Activated naive CD4-positive, alpha-beta T cell treated with anti-CD3 and anti-CD28 coated beads, Interleukin-2, amount 10 ng/mL, durations not matched to agents 7 days and 5 days (primary cell): ENCODE data around the gene MT1B.
"Not testable (repeated sequence)": the region's sequence is repeated elsewhere in the genome, so short reads cannot be mapped to it uniquely, and the experiment has no call there.

Experiments
- CTCF ChIA-PET: fragments of 350-600 bp; sonication (Branson Sonifier 250); formaldehyde crosslinking; loops from one replicate; lab custom pipeline; 2021; ENCODE audit warnings: antibody characterized with exemption; lab: Charles Lee
- DNase-seq: peaks from one replicate; pipeline ENCODE4 v3.0.0-alpha.2; 2020
- H3K27ac Mint-ChIP-seq: one replicate; pipeline ENCODE4 v1.8.0; 2021; ENCODE audit warnings: mild to moderate bottlenecking, moderate library complexity, mixed read lengths
- H3K27me3 Mint-ChIP-seq: one replicate; pipeline ENCODE4 v1.8.0; 2021; ENCODE audit warnings: mild to moderate bottlenecking, mixed read lengths
- H3K36me3 Mint-ChIP-seq: one replicate; pipeline ENCODE4 v1.8.0; 2021; ENCODE audit warnings: mixed read lengths
- H3K4me1 Mint-ChIP-seq: one replicate; pipeline ENCODE4 v1.8.0; 2021; ENCODE audit warnings: mixed read lengths
- H3K4me3 Mint-ChIP-seq: one replicate; pipeline ENCODE4 v1.8.0; 2021; ENCODE audit warnings: mild to moderate bottlenecking, moderate library complexity, mixed read lengths
- H3K9me3 Mint-ChIP-seq: one replicate; pipeline ENCODE4 v1.8.0; 2021; ENCODE audit warnings: mixed read lengths

Gene MT1B

DNA sequence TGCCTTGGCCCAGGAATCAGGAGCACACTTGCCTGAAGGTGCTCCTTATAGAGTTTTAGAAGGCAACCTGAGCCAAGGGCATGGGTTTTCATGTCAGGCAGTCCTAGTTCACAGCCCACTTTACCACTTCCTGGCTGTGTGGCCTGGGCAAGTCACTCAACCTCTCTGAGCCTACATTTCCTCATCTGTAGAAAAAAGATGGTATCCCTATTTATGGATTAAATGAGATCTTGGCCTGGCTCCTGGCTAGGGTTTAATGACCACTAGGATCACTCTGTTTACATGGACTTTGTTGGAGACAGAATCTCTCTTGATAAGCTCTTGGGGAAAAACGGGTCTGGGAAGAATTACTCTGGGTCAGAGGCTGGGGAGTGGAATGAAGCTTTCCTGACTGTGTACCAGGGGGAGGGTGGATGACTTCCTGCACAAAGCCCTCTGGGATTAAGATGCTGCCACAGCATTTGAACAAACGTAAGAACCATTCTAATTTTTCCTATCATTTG is 41.0 kb upstream of the MT1B start:
- Mint-ChIP-seq H3K27ac (peak overlapping the region; percentile 93), H3K36me3 (peaks cover 1% of the 10 kb centered on the region), H3K27me3 (no peaks in the 10 kb centered on the region), H3K4me3 (peak overlapping the region; percentile 38), H3K4me1 (peaks cover 48% of the 10 kb centered on the region), H3K9me3 (no peaks in the 10 kb centered on the region)
- no peak for DNase-seq
- CTCF ChIA-PET, result interaction anchor here (1.2 to 2.1 kb wide), 2 partner anchors 10 to 91 kb away, joined by 4 to 6 read pairs; no protein-coding TSS in a partner anchor

GRCh38 chr16:56611281-56611833 is 40.3 kb upstream of the MT1B start:
- no peak for DNase-seq

GRCh38 chr16:56613706-56614105 is 38.0 kb upstream of the MT1B start:
- Mint-ChIP-seq H3K9me3 (no peaks in the 10 kb centered on the region), H3K4me1 (peaks cover 47% of the 10 kb centered on the region), H3K27me3 (peaks cover 22% of the 10 kb centered on the region), H3K4me3 (no peak overlapping the region), H3K36me3 (peaks cover 1% of the 10 kb centered on the region), H3K27ac (no peak overlapping the region)
- CTCF ChIA-PET, result interaction anchor here (1.2 kb wide), 1 partner anchor 10 kb away, joined by 4 read pairs; no protein-coding TSS in a partner anchor
- no peak for DNase-seq

More at GRCh38 chr16:56611281-56611833, 40.3 kb upstream of the MT1B start:
- H3K9me3 Mint-ChIP-seq, result no peaks in the 10 kb centered on the region
- no peak overlapping the region for H3K4me3 Mint-ChIP-seq
- CTCF ChIA-PET, result interaction anchor here (1.2 to 2.1 kb wide), 2 partner anchors 11 to 91 kb away, joined by 4 to 6 read pairs; no protein-coding TSS in a partner anchor
- peaks cover 1% of the 10 kb centered on the region for H3K36me3 Mint-ChIP-seq
- H3K27me3 Mint-ChIP-seq, result no peaks in the 10 kb centered on the region
- H3K27ac Mint-ChIP-seq, result no peak overlapping the region
- H3K4me1 Mint-ChIP-seq, result peaks cover 47% of the 10 kb centered on the region

DNA sequence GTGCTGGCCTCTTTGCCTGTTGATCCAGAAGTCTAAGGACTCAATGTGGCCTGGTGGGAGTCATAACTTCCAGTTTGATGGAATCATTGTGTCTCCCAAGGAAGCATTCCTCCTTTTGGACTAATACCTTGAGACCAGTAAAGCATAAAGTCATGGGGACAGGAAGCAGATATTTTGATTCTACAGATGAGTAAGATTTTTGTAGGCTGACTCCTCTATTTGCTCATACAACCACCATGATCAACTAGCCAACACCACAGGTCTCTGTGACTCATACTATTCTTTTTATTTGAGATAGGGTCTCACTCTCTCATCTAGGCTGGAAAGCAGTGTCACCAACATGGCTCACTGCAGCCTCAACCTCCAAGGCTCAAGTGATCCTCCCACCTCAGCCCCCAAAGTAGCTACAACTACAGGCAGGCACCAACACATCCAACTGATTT is 37.1 kb upstream of the MT1B start:
- Mint-ChIP-seq H3K9me3 (no peaks in the 10 kb centered on the region), H3K4me3 (no peak overlapping the region), H3K4me1 (peaks cover 40% of the 10 kb centered on the region), H3K27ac (no peak overlapping the region), H3K36me3 (no peaks in the 10 kb centered on the region), H3K27me3 (peaks cover 31% of the 10 kb centered on the region)
- CTCF ChIA-PET, result no interaction called here
- no peak for DNase-seq

- Mint-ChIP-seq H3K27me3 (peaks cover 38% of the 10 kb centered on the region), H3K4me3 (no peak overlapping the region), H3K4me1 (peaks cover 34% of the 10 kb centered on the region), H3K27ac (no peak overlapping the region), H3K36me3 (no peaks in the 10 kb centered on the region), H3K9me3 (no peaks in the 10 kb centered on the region)
- CTCF ChIA-PET, result no interaction called here
- DNase-seq, result no peak
Observed at GRCh38 chr16:56615353-56615752, 36.3 kb upstream of the MT1B start.

DNA sequence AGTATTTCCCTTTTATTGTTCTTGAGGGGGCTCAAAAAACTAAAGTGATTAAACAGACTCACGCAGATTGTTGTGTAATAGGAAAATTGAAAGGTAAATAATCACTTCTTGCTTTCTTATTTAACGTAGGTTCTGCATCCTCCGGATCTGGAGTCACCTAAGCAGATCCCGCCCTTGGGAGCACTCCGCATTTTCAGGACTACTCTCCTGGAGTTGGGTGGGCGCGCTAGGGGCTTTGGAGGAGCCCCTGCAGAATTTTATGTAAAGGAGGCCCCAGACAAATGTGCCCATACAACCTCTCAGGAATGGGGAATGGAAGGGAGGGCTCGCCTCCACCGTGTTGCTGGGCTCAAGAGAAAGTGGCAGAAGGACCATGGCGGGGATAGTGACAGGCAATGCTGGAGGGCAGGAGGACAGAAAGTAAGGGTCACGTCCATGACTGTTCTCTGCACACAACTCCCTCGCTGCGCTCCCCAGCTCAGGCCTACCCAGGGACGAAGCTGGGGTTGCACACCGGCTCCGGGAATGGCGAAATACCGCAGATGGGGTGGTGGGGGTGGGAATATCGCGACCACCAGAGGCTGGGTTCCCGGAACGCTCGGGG is 35.0 kb upstream of the MT1B start:
- H3K4me1 Mint-ChIP-seq, result peaks cover 23% of the 10 kb centered on the region
- no peak for DNase-seq
- H3K27me3 Mint-ChIP-seq, result peaks cover 49% of the 10 kb centered on the region
- no peaks in the 10 kb centered on the region for H3K36me3 Mint-ChIP-seq
- no peak overlapping the region for H3K27ac Mint-ChIP-seq
- peak overlapping the region; percentile 17 for H3K4me3 Mint-ChIP-seq
- CTCF ChIA-PET, result interaction anchor here (0.7 kb wide), 1 partner anchor 245 kb away, joined by 3 read pairs; no protein-coding TSS in a partner anchor
- no peaks in the 10 kb centered on the region for H3K9me3 Mint-ChIP-seq

- peak; percentile 78 for DNase-seq
- CTCF ChIA-PET, result interaction anchor here (0.7 to 2.1 kb wide), 4 partner anchors 17 to 244 kb away, joined by 3 to 6 read pairs (median 3); no protein-coding TSS in a partner anchor
Observed at GRCh38 chr16:56617212-56618085, 34.2 kb upstream of the MT1B start.

DNA sequence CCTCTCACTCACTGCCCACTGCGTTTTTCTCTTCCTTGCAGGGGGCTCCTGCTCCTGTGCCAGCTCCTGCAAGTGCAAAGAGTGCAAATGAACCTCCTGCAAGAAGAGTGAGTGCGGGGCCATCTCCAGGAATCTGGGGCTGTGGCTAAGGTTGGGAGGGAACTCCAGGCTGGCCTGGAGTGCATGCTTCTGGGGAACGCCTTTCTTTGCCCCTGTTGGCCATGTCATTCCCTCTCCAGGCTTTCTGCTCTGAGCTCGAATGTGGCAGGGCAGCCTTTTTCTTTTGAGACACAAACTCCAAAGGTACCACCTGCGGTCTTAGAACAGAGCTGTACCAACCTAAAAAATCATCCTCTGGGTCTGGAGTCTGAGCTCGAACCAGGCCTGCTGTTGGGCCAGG is 33.5 kb upstream of the MT1B start:
- Mint-ChIP-seq H3K27me3 (peaks cover 61% of the 10 kb centered on the region), H3K9me3 (no peaks in the 10 kb centered on the region), H3K36me3 (no peaks in the 10 kb centered on the region), H3K4me1 (peaks cover 23% of the 10 kb centered on the region), H3K27ac (no peak overlapping the region), H3K4me3 (no peak overlapping the region)
- DNase-seq, result no peak
- CTCF ChIA-PET, result interaction anchor here (0.6 to 2.1 kb wide), 4 partner anchors 18 to 84 kb away, joined by 3 to 6 read pairs (median 4); no protein-coding TSS in a partner anchor

More at GRCh38 chr16:56617212-56618085, 34.2 kb upstream of the MT1B start:
- Mint-ChIP-seq H3K27me3 (peaks cover 54% of the 10 kb centered on the region), H3K4me1 (peaks cover 23% of the 10 kb centered on the region), H3K27ac (no peak overlapping the region), H3K9me3 (no peaks in the 10 kb centered on the region), H3K4me3 (peak overlapping the region; percentile 39), H3K36me3 (no peaks in the 10 kb centered on the region)

DNA sequence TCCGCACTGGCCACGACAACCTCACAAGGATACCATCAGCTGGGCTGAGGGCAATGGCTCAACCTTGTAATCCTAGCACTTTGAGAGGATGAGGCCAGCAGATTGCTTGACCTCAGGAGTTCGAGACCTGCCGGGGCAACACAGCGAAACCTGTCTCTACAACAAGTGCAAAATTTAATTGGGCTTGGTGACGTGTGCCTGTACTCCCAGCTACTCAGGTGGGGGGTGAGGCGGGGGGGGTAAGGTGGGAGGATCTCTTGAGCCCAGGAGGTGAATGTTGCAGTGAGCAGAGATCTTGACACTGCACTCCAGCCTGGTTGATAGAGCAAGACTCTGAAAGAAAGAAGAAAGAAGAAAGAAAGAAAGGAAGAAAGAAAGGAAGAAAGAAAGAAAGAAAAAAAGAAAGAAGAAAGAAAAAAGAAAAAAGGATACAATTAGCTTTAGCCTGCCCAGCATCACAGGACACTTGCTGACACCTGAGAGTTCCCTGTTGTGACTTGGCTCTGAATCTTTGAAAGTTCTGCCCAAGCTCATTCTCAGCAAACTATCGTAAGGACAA is 31.3 kb upstream of the MT1B start:
- no peak overlapping the region for H3K4me3 Mint-ChIP-seq
- H3K36me3 Mint-ChIP-seq, result peaks cover 2% of the 10 kb centered on the region
- CTCF ChIA-PET, result interaction anchor here (0.6 kb wide), 1 partner anchor 56 kb away, joined by 3 read pairs; no protein-coding TSS in a partner anchor
- no peak overlapping the region for H3K27ac Mint-ChIP-seq
- no peaks in the 10 kb centered on the region for H3K9me3 Mint-ChIP-seq
- H3K27me3 Mint-ChIP-seq, result peaks cover 76% of the 10 kb centered on the region
- peaks cover 28% of the 10 kb centered on the region for H3K4me1 Mint-ChIP-seq
- DNase-seq, result no peak

DNA sequence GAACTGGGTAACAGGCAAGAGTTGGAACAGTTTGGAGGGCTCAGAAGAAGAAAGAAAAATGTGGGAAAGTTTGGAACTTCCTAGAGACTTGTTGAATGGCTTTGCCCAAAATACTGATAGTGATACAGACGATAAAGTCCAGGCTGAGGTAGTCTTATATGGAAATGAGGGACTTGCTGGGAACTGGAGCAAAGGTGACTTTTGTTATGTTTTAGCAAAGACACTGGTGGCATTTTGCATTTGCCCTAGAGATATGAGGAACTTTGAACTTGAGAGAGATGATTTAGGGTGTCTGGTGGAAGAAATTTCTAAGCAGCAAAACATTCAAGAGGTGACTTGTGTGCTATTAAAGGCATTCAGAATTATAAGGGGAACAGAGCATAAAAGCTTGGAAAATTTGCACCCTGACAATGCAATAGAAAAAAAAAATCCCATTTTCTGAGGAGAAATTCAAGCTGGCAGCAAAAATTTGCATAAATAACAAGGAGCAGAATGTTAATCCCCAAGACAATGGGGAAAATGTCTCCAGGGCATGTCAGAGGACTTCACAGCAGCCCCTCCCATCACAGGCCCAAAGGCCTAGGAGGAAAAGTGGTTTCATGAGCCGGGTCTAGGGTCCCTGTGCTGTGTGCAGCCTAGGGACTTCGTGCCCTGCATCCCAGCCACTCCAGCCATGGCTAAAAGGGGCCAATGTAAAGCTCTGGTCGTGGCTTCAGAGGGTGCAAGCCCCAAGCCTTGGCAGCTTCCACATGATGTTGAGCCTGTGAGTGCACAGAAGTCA is 29.8 kb upstream of the MT1B start:
- H3K27me3 Mint-ChIP-seq, result peaks cover 87% of the 10 kb centered on the region

GRCh38 chr16:56623184-56623583 is 28.5 kb upstream of the MT1B start:
- H3K4me3 Mint-ChIP-seq, DNase-seq, H3K9me3 Mint-ChIP-seq, H3K36me3 Mint-ChIP-seq, H3K27ac Mint-ChIP-seq: not testable (repeated sequence)
- CTCF ChIA-PET, result interaction anchor here (1.4 kb wide), 1 partner anchor 20 kb away, joined by 4 read pairs; no protein-coding TSS in a partner anchor
- H3K27me3 Mint-ChIP-seq, result peaks cover 80% of the 10 kb centered on the region
- peaks cover 28% of the 10 kb centered on the region for H3K4me1 Mint-ChIP-seq

More for the DNA sequence above, 29.8 kb upstream of the MT1B start:
- H3K9me3 Mint-ChIP-seq, DNase-seq, H3K36me3 Mint-ChIP-seq, H3K4me3 Mint-ChIP-seq, H3K27ac Mint-ChIP-seq, CTCF ChIA-PET: not testable (repeated sequence)
- H3K4me1 Mint-ChIP-seq, result peaks cover 37% of the 10 kb centered on the region

DNA sequence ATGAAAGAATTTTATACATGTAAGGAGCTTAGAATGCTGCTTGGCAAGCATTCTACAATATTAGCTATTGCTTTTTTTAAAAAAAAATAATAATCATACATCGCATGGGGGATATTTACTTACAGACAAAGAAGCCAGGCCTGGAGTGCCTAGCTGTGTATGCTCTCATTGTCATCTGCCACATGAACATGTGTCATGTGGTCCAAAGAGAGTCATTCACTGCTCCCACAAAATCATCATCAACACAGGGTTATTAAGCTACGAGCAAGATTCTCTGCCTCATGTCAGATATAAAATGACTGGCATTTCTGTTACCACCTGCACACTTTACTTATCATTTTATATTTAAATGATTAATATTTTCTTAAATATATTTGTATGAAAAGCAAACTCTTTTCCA is 28.0 kb upstream of the MT1B start:
- Mint-ChIP-seq H3K4me1 (peaks cover 24% of the 10 kb centered on the region), H3K4me3 (no peak overlapping the region), H3K9me3 (no peaks in the 10 kb centered on the region), H3K27ac (no peak overlapping the region), H3K36me3 (peaks cover 2% of the 10 kb centered on the region), H3K27me3 (peaks cover 80% of the 10 kb centered on the region)
- DNase-seq, result no peak
- CTCF ChIA-PET, result interaction anchor here (1.4 kb wide), 1 partner anchor 20 kb away, joined by 4 read pairs; no protein-coding TSS in a partner anchor
